Stimulated activated naive CD8-positive, alpha-beta T cell treated with anti-CD3 and anti-CD28 coated beads, Interleukin-15, Interleukin-2, amounts not matched to agents 100 U/mL and 50 U/mL, for 24 hours (primary cell): ENCODE measurements around the gene SLIT3.
A peak's percentile ranks its signal among the peaks of the same experiment; 100 is the strongest.
"Not testable (repeated sequence)": the region's sequence is repeated elsewhere in the genome, so short reads cannot be mapped to it uniquely, and the experiment has no call there.

ENCODE experiments used
- ATAC-seq: fragments of 150-1000 bp; cut with Tn5 transposase; one replicate; pipeline ENCODE4 v1.10.0; 2021
- DNase-seq: peaks from one replicate; pipeline ENCODE4 v3.0.0; 2021

Gene SLIT3

DNA sequence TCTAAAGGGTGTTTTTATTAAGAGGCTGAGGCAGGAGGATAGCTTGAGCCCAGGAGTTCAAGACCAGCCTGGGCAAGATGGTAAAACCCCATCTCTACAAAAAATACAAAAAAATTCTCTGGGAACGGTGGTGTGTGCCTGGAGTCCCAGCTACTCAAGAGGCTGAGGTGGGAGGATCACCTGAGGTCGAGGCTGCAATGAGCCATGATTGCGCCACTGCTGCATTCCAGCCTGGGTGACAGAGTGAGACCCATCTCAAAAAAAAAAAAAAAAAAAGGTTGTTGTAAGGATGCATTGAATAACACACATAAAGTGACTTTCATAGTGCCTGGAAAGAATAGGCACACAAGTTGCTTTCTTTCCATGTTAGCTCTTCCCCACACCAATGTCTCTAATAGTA lies 662.1 kb downstream of the SLIT3 start:
- not testable (repeated sequence) for DNase-seq, ATAC-seq

DNA sequence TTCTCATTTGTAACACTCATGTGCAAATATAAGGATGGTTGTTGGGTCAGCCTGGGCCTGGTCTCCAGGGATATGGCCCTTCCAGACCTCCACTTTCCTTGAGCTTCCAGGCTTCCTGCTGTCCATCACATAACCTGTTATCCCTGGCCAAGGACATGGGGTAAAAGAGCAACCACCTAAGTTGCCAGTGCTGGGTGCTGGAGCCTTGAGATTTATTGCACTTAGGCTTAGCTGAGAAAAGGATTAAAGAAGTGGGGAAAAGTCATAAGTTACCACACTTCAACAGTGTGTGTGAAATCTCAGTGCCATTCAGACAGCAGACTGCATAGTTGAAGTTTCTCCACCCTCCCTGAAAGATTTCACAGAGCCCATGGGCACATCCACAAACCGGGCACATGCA lies 663.1 kb downstream of the SLIT3 start:
- no peak for DNase-seq
- ATAC-seq, result no peak

- no peak for DNase-seq
- ATAC-seq, result no peak
Measured at GRCh38 chr5:168637281-168637680, 663.7 kb downstream of the SLIT3 start.

DNA sequence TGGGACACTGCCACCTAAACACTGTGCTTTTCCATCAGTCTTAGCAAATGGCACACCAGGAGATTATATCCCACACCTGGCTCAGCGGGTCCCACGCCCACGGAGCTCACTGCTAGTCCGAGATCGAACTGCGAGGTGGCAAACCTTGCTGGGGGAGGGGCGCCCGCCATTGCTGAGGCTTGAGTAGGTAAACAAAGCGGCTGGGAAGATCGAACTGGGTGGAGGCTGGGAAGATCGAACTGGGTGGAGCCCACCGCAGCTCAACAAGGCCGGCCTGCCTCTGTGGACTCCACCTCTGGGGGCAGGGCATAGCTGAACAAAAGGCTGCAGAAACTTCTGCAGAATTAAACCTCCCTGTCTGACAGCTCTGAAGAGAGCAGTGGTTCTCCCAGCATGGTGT lies 670.0 kb downstream of the SLIT3 start:
- not testable (repeated sequence) for ATAC-seq, DNase-seq

DNA sequence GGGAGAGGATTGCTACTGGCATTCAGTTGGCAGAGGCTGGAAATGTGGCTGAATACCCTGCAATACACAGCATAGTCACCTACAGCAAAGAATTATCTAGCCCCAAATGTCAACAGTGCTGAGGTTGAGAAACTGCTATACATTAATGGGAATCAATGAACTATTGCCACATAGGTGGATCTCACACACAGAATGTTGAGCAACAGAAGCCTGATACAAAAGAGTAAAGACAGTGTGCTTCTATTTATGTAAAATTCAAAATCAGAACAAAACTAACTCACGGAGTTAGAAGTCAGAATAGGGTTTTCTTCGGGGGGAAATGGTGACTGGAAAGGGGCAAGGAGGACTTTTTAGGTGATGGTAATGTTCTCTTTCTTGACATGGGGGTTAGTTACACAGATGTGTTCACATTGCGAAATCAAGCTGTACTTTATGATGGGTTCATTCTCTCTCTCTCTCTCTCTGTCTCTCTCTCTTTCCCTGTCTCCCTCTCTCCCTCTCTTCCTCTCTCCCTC lies 676.0 kb downstream of the SLIT3 start:
- ATAC-seq (no peak), DNase-seq (no peak)

DNA sequence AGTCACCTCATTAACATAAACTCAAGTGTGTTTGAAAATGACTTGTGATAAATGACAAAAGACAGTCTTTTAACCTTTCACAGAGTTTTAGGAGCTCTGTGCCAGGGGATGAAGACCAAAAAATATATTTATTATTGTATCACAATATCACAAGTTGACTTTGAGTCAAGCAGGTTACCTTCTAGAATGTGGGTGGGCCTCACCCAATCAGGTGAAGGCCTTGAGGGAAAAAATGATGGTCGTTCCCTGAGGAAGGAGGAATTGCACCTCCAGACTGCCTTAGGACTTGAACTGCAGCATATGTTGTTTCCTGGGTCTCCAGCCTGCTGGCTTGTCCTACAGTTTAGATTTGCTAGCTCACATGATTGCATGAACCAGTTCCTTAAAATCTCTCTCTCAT lies 680.1 kb downstream of the SLIT3 start:
- ATAC-seq, result no peak

GRCh38 chr5:168614661-168615060 lies 686.3 kb downstream of the SLIT3 start:
- no peak for ATAC-seq
- DNase-seq, result no peak

More for the DNA sequence above, 680.1 kb downstream of the SLIT3 start:
- DNase-seq, result no peak

DNA sequence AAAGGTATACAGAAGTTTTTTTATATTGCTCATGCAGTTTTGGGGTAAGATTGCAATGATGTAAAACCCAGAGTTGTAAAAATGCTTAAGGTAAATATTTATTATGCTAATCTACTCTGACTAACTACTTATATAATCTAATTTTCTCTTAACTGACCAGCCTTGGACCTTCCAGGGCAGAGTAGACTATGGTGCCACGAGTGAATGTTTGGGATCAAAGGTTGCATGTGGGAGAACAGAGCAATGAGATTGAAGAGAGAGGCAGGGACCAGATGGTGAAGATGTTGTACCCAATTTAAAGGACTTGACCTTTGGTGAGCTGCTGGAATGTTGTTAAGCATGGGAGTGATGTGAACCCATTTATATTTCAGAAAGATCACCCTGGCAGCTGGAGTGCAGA lies 686.9 kb downstream of the SLIT3 start:
- DNase-seq (no peak), ATAC-seq (no peak)

GRCh38 chr5:168613396-168613795 lies 687.5 kb downstream of the SLIT3 start:
- no peak for DNase-seq
- ATAC-seq, result no peak

- ATAC-seq (peak; percentile 73), DNase-seq (no peak)
Measured at GRCh38 chr5:168612996-168613395, 687.9 kb downstream of the SLIT3 start.

- ATAC-seq (no peak), DNase-seq (no peak)
Measured at GRCh38 chr5:168612123-168612522, 688.8 kb downstream of the SLIT3 start.
